A673 (cell line): Measurements from ENCODE around the gene CRACR2B.

Experiments
- CTCF ChIP-seq: fragments of 300-800, 200-600 bp; sonication (generic); conservative IDR thresholded peaks from 2 replicates; pipeline ENCODE4 v1.5.1; 2017; ENCODE audit warnings: low read depth, mild to moderate bottlenecking, antibody characterized with exemption, low read length, moderate library complexity, mixed read lengths
- EZH2 ChIP-seq: fragments of 200-600 bp; sonication (generic); IDR thresholded peaks from 2 replicates; pipeline ENCODE4 v1.6.1; 2017; ENCODE audit warnings: borderline replicate concordance, low read depth, mild to moderate bottlenecking, mixed read lengths, antibody characterized with exemption, low read length; ENCODE audit not compliant: poor library complexity, severe bottlenecking

- no peak for TF ChIP-seq CTCF
- TF ChIP-seq EZH2: no peak
Observed at GRCh38 chr11:802693-803466, 24.8 kb upstream of the CRACR2B start.
